ENCODE data around the gene PGF.

Gene PGF

DNA sequence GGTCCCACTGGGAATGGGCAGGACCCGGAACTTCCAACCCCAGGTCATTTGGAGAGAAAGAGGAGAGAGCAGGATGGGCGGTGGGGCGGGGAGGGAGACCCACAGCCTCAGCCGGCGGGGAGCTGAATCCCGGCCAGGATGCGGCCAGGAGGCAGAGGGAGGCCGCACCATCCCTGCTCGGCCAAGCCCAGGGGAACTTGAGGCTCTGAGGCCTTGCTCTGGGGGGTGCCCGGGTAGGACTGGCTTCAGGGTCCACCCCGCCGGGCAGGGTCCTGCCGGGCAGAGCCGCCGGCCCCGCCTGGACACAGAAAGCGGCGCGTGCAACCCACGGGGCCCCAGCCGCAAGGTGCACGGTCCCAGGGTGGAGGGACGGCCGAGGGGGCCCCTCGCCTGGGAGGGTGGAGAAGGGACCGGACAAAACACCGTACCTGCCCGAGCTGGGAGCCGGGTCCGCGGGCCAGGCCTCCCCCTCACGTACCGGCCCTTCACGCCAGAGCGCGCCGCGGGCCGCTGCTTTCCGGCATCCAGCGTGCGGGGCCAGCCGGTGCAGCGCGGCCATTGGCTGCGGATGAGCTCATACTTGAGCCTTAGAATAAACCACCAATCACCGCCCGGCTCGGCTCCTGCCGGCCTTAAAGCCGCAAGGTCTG is 32.5 kb downstream of the PGF start, which contains the start of gene RPS6KL1:
TSS of gene RPS6KL1 (minus strand) at position 509 of the 650 bp plus-strand sequence. CDS start 1,719 bp downstream, outside the sequence.
- H3K27me3 ChIP-seq: no peaks in the 10 kb centered on the region
- intact Hi-C loops (cut with DNase I; ENCODE audit: low total_unique reads): no loop called here
- H3K36me3 ChIP-seq: peaks cover 0 to 8% (median 7%) of the 10 kb centered on the region in 3 donors
- H3K9me3 ChIP-seq: no peaks in the 10 kb centered on the region
- no peak for TF ChIP-seq CTCF (IDR thresholded peaks at IDR 0.05)
- peaks cover 0 to 19% (median 15%) of the 10 kb centered on the region in 4 donors for H3K4me1 ChIP-seq
- H3K4me3 ChIP-seq: peak within 1 kb of the TSS; percentile 57 to 67
- H3K27ac ChIP-seq: peak within 1 kb of the TSS; percentile 59 to 68
- DNase-seq: peak; percentile 79 to 89

GRCh38 chr14:74921987-74922751 is 33.2 kb downstream of the PGF start:
- peak overlapping the region; percentile 59 to 68 for H3K27ac ChIP-seq
- no peak for TF ChIP-seq CTCF (IDR thresholded peaks at IDR 0.05)
- H3K4me1 ChIP-seq: peaks cover 0 to 26% (median 23%) of the 10 kb centered on the region in 4 donors
- peak overlapping the region; percentile 57 to 67 for H3K4me3 ChIP-seq
- intact Hi-C loops (cut with DNase I; ENCODE audit: low total_unique reads): no loop called here
- DNase-seq: peak in 1 of 2 donors; percentile 48
- H3K27me3 ChIP-seq: no peaks in the 10 kb centered on the region
- peaks cover 0 to 8% (median 7%) of the 10 kb centered on the region in 3 donors for H3K36me3 ChIP-seq
- H3K9me3 ChIP-seq: no peaks in the 10 kb centered on the region

DNA sequence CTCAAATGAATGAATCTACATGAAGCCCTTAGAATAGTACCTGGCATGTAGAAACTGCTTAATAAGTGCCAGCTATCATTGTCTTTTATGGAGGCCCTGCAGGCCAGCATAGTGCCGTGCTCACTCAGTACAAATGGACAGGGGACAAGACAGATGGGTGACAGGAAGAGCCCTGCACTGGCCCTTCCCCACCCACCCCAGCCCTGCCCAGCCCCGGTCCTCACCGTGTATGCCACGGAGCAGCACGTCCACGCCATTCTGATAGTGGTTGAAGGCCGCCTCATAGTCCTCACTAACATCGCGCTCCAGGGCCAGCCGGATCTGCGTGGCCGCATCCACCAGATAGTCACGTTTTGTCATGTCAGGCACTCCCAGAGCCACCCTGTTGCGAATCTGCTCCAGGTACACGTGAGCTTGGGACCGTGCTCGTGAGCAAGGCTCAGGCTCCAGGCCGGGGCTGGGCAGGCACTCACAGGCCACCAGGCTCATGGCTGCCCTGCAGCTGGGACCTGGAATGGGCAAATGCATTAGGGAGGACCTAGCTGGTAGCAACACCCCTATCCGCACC is 34.3 kb downstream of the PGF start:
- peaks cover 0 to 31% (median 27%) of the 10 kb centered on the region in 4 donors for H3K4me1 ChIP-seq
- H3K27ac ChIP-seq: no peak overlapping the region
- no peak overlapping the region for H3K4me3 ChIP-seq
- DNase-seq: peak in 1 of 2 donors; percentile 52
- H3K9me3 ChIP-seq: no peaks in the 10 kb centered on the region
- H3K27me3 ChIP-seq: no peaks in the 10 kb centered on the region
- intact Hi-C loops (cut with DNase I; ENCODE audit: low total_unique reads): no loop called here
- peaks cover 0 to 8% (median 7%) of the 10 kb centered on the region in 3 donors for H3K36me3 ChIP-seq
- no peak for TF ChIP-seq CTCF (IDR thresholded peaks at IDR 0.05)

GRCh38 chr14:74920281-74920680 is 35.1 kb downstream of the PGF start:
- H3K4me3 ChIP-seq: no peak overlapping the region
- H3K27ac ChIP-seq: no peak overlapping the region
- intact Hi-C loops (cut with DNase I; ENCODE audit: low total_unique reads): no loop called here

More at GRCh38 chr14:74920281-74920680, 35.1 kb downstream of the PGF start:
- H3K4me1 ChIP-seq: peaks cover 0 to 31% (median 27%) of the 10 kb centered on the region in 4 donors
- H3K36me3 ChIP-seq: peaks cover 0 to 8% (median 7%) of the 10 kb centered on the region in 3 donors
- no peaks in the 10 kb centered on the region for H3K27me3 ChIP-seq
- no peak for TF ChIP-seq CTCF (IDR thresholded peaks at IDR 0.05)
- H3K9me3 ChIP-seq: no peaks in the 10 kb centered on the region
- DNase-seq: peak in 1 of 2 donors; percentile 56

All from tibial artery (tissue), 4 donors.